GM10248 (cell line): ENCODE results near the gene ZNF776.
"Not testable (repeated sequence)": the region's sequence is repeated elsewhere in the genome, so short reads cannot be mapped to it uniquely, and the experiment has no call there.

Source experiments
- CTCF ChIA-PET: fragments of 300-600 bp; sonication (Branson Sonifier 250); formaldehyde crosslinking; extraction: SDS; loops from one replicate; lab custom pipeline; 2021; ENCODE audit warnings: antibody characterized with exemption; lab: Yijun Ruan, JAX
- POLR2A ChIA-PET: fragments of 350-650 bp; sonication (Branson Sonifier 250); formaldehyde crosslinking; extraction: SDS; loops from one replicate; lab custom pipeline; 2020; ENCODE audit warnings: antibody characterized with exemption; lab: Yijun Ruan, JAX
- DNase-seq: peaks from one replicate; pipeline ENCODE4 v3.0.0; 2012; ENCODE audit errors: extremely low spot score
- CTCF ChIP-seq: IDR thresholded peaks from 2 replicates; pipeline ENCODE4 v1.5.1; 2012; ENCODE audit warnings: mild to moderate bottlenecking, low read depth; ENCODE audit errors: extremely low read depth, missing control alignments, control extremely low read depth

The ZNF776 gene

GRCh38 chr19:57719424-57719823 is 27.2 kb upstream of the ZNF776 start:
- TF ChIP-seq CTCF, result no peak
- CTCF ChIA-PET, result interaction anchor here (2.0 kb wide), 1 partner anchor 19 kb away, joined by 4 read pairs; no protein-coding TSS in a partner anchor

GRCh38 chr19:57719901-57720519 is 26.6 kb upstream of the ZNF776 start:
- no peak for TF ChIP-seq CTCF
- ChIA-PET CTCF (interaction anchor here (1.3 kb wide), 1 partner anchor 17 kb away, joined by 4 read pairs; no protein-coding TSS in a partner anchor), POLR2A (no interaction called here)
- DNase-seq, result no peak

More at GRCh38 chr19:57719424-57719823, 27.2 kb upstream of the ZNF776 start:
- no peak for DNase-seq
- POLR2A ChIA-PET, result no interaction called here

GRCh38 chr19:57720878-57721277 is 25.7 kb upstream of the ZNF776 start:
- ChIA-PET POLR2A (no interaction called here), CTCF (interaction anchor here (1.3 kb wide), 1 partner anchor 17 kb away, joined by 4 read pairs; no protein-coding TSS in a partner anchor)
- no peak for DNase-seq
- no peak for TF ChIP-seq CTCF

GRCh38 chr19:57738320-57738719 is 8.3 kb upstream of the ZNF776 start:
- peak; percentile 41 for TF ChIP-seq CTCF
- POLR2A ChIA-PET, DNase-seq: not testable (repeated sequence)
- CTCF ChIA-PET, result interaction anchor here (1.1 to 1.7 kb wide), 4 partner anchors 9 to 29 kb away, joined by 3 to 5 read pairs (median 4); partner anchors contain the start of genes ZNF154 and ZNF671

GRCh38 chr19:57738770-57739169 is 7.8 kb upstream of the ZNF776 start:
- DNase-seq, POLR2A ChIA-PET: not testable (repeated sequence)
- CTCF ChIA-PET, result interaction anchor here (0.9 to 1.7 kb wide), 4 partner anchors 11 to 547 kb away, joined by 3 to 5 read pairs (median 4); partner anchors contain the start of genes ZNF154 and ZNF671

- POLR2A ChIA-PET, result no interaction called here
- no peak for DNase-seq
- TF ChIP-seq CTCF, result no peak
- CTCF ChIA-PET, result no interaction called here
These were observed 825 bp downstream of the ZNF776 start for GRCh38 chr19:57747472-57747807.

- no peak for DNase-seq
- ChIA-PET CTCF (no interaction called here), POLR2A (no interaction called here)
- no peak for TF ChIP-seq CTCF
These were observed 1.4 kb downstream of the ZNF776 start for GRCh38 chr19:57748029-57748428.
